ENCODE measurements around the gene LYPD6B.

DNA sequence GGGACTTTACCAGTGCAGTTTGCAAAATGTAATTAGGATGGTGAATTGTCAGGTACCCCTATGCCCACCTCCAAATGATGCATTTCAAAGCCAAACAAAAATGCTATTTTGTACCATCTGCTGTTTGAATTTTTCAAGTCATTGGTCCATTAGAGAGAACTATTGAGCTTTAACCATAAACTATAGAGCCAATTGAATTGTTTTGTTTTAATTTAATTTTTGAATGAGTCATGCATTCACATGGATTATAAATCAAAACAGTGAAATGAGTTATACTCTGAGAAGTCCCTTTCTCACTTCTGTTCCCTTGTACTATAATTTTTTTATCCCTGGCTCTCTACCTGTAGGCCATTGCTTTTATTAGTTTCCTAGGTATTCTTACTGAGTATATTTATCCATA, 151.3 kb downstream of the LYPD6B start:
- TF ChIP-seq, protein P1, sequence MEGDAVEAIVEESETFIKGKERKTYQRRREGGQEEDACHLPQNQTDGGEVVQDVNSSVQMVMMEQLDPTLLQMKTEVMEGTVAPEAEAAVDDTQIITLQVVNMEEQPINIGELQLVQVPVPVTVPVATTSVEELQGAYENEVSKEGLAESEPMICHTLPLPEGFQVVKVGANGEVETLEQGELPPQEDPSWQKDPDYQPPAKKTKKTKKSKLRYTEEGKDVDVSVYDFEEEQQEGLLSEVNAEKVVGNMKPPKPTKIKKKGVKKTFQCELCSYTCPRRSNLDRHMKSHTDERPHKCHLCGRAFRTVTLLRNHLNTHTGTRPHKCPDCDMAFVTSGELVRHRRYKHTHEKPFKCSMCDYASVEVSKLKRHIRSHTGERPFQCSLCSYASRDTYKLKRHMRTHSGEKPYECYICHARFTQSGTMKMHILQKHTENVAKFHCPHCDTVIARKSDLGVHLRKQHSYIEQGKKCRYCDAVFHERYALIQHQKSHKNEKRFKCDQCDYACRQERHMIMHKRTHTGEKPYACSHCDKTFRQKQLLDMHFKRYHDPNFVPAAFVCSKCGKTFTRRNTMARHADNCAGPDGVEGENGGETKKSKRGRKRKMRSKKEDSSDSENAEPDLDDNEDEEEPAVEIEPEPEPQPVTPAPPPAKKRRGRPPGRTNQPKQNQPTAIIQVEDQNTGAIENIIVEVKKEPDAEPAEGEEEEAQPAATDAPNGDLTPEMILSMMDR (IDR thresholded peaks at IDR 0.05): no peak
- TF ChIP-seq EZH2 (IDR thresholded peaks at IDR 0.05; ENCODE audit: borderline replicate concordance, insufficient read depth, low read depth, low read length, poor library complexity, severe bottlenecking): no peak

Data from B cell (primary cell).